HAP-1 (cell line): ENCODE measurements around the gene SUN5.
"Not testable (repeated sequence)": the region's sequence is repeated elsewhere in the genome, so short reads cannot be mapped to it uniquely, and the experiment has no call there.

Source experiments
- DNase-seq, 2 experiments: peaks; one replicate each; pipeline ENCODE4 v3.0.0-alpha.2; 2016 to 2020; ENCODE audit warnings: low spot score in 2 of 2
- H3K27me3 ChIP-seq: fragments of 250-450 bp; sonication (Bioruptor Pico); 2 replicates; pipeline ENCODE4 v1.5.1; 2020; ENCODE audit warnings: low read depth, mild to moderate bottlenecking, moderate library complexity
- H3K36me3 ChIP-seq: fragments of 250-450 bp; sonication (Bioruptor Pico); replicated peaks from 2 replicates; pipeline ENCODE4 v1.5.1; 2020; ENCODE audit warnings: mild to moderate bottlenecking
- H3K4me1 ChIP-seq: fragments of 250-450 bp; sonication (Bioruptor Pico); 2 replicates; pipeline ENCODE4 v1.5.1; 2020; ENCODE audit warnings: mild to moderate bottlenecking
- H3K4me3 ChIP-seq: fragments of 250-450 bp; sonication (Bioruptor Pico); 2 replicates; pipeline ENCODE4 v1.5.1; 2020; ENCODE audit warnings: mild to moderate bottlenecking, moderate library complexity
- H3K9me3 ChIP-seq: fragments of 250-450 bp; sonication (Bioruptor Pico); 2 replicates; pipeline ENCODE4 v1.5.1; 2020; ENCODE audit warnings: mild to moderate bottlenecking, moderate library complexity
- in situ Hi-C: fragments of 300-500 bp; cut with MboI; formaldehyde crosslinking; loops from 3 replicates; pipeline ENCODE4 v1.14.3; 2020; ENCODE audit warnings: low sequenced_read_pairs, inconsistent platforms, mixed read lengths

SUN5 gene

DNA sequence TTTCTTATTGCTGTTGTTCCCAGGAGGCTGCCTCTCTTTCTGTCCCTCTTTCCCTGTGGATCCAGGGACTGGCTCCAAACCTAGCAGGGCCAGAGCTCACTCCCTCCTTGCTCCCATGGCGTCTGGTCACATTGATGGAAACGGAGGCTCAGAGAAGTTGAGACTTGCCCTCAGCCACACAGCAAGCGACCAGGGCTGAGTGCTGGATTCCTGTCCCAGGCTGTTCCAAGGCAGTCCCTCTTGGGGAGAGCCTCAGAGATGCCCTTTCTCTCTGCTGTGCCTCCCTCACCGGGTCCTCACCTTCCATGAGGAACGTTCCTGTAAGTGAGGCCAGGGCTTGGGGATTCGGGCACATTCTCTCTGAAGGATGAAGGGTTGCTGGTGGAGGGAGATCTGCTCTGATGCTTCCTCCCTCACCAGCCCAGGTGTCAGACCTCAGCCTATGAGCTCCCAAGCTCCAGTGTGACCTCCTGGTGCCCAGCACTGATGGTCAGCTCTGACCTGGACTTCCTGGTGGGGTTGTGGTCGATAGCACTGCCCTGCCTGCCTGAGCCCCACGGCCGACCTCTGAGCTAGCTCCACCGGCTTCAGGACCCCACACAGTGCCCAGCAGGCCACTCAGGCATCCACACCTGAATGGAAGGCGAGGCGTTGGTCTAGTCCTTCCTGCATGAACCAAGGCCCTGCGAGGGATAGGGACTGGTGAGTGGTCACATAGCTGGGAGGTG is 26.8 kb downstream of the SUN5 start:
- no peaks in the 10 kb centered on the region for H3K27me3 ChIP-seq
- H3K4me3 ChIP-seq: no peak overlapping the region
- H3K4me1 ChIP-seq: no peaks in the 10 kb centered on the region
- DNase-seq: no peak
- in situ Hi-C loops: no loop called here
- H3K36me3 ChIP-seq: no peaks in the 10 kb centered on the region
- H3K9me3 ChIP-seq: no peaks in the 10 kb centered on the region

DNA sequence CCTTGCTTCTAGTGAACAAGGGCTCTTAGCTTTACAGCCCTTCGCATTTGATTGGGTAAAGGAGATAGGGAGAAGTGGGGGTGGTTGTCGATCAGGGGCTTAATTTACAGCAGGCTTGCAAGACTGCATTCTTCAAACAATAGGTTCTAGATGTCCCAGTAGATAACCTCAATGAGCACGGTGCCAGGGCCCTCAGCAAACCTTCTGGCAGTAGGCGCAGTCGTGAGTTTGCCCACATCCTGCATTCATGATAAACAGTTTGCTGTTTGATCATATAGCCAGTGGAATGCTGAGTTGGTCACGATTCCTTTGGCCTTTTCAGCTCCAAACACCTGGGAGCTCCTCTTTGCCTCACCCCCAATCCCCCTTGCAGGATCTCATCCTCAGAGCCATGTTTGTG is 27.5 kb downstream of the SUN5 start:
- no peak for DNase-seq
- Histone ChIP-seq H3K4me3 (no peak overlapping the region), H3K36me3 (no peaks in the 10 kb centered on the region), H3K27me3 (no peaks in the 10 kb centered on the region), H3K9me3 (no peaks in the 10 kb centered on the region), H3K4me1 (no peaks in the 10 kb centered on the region)
- in situ Hi-C loops: no loop called here

DNA sequence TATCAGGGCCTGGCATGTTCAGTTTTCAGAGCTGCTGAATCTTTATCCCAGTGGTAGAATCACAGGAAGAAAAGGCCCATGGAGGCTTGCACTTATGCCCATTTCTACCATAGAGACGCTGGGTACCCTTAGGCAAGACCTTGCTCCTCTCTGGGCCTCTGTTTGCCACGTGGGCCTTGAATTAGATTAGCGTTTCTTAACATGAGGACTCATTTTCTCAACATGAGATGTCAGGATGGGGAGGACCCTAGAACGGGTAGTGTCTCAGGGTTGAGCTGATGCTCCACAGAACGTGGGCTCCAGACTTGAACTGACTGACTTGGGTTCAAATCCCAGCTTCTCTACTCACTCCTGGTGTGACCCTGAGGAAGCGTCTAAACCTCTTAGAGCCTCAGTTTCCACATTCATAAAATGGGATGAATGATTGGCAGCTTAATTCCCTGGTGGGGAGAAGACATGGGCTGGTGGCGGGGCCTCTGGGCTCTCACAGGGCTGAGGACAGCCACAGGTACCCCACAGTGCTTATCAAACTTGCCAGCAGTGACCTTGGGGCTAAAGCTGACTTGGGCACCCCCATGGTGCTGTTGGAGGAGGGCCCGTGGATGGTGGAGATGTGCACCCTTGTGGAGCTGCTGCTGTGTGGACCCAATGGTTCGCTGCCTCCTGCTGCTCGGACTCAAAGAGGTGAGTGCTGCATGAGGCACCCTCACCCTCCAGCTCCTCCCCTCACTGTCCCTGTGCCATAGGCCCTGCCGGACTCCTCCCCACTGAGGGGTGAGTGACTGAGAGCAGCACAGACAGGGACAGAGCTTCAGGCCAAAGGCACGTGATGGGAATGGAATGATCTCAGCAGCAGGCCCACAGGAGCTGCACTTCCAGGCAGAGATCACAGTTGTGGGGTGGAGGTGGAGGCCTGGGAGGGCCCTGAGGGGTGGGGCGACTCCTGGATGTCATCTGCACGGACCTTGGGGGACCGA is 28.2 kb downstream of the SUN5 start:
- no peak for DNase-seq
- H3K4me3 ChIP-seq: no peak overlapping the region
- H3K27me3 ChIP-seq: no peaks in the 10 kb centered on the region
- in situ Hi-C loops: no loop called here
- H3K4me1 ChIP-seq: no peaks in the 10 kb centered on the region
- H3K36me3 ChIP-seq: no peaks in the 10 kb centered on the region
- no peaks in the 10 kb centered on the region for H3K9me3 ChIP-seq

DNA sequence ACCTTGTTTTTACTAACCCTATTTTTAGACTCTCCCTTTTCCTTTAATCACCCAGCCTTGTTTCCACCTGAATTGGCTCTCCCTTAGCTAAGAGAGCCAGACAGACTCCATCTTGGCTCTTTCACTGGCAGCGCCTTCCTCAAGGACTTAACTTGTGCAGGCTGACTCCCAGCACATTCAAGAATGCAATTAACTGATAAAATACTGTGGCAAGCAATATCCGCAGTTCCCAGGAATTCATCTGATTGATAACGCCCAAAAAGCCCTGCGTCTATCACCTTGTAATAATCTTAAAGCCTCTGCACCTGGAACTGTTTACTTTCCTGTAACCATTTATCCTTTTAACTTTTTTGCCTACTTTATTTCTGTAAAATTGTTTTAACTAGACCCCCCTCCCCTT is 29.1 kb downstream of the SUN5 start:
- H3K4me1 ChIP-seq, H3K36me3 ChIP-seq, H3K27me3 ChIP-seq, in situ Hi-C loops, H3K9me3 ChIP-seq, DNase-seq, H3K4me3 ChIP-seq: not testable (repeated sequence)

DNA sequence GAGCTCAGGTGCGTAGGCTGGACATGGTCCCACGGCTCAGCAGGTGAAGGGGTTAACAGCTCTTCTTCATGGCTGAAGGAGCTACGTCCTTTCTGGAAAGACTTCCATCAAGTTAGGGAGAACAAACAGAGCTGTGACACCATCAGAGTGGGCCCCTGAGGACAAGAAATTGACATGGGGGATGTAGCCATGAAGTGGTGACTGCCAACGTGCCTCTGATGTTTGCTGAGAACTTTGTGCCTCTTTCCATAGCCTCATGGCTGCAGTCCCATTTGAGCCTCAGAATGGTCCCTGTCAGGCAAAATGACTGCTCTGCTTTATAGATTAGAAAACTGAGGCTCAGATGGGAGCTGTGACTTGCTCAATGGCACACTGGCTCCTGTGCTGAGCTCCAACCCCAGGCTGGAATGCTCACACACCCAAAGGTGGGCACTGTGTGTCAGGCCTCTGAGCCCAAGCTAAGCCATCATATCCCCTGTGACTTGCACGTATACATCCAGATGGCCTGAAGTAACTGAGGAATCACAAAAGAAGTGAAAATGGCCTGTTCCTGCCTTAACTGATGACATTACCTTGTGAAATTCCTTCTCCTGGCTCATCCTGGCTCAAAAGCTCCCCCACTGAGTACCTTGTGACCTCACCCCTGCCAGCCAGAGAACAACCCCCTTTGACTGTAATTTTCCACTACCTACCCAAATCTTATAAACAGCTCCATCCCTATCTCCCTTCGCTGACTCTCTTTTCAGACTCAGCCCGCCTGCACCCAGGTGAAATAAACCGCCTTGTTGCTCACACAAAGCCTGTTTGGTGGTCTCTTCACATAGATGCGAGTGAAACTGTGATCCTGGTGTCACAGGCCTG is 29.8 kb downstream of the SUN5 start:
- in situ Hi-C loops: not testable (repeated sequence)

DNA sequence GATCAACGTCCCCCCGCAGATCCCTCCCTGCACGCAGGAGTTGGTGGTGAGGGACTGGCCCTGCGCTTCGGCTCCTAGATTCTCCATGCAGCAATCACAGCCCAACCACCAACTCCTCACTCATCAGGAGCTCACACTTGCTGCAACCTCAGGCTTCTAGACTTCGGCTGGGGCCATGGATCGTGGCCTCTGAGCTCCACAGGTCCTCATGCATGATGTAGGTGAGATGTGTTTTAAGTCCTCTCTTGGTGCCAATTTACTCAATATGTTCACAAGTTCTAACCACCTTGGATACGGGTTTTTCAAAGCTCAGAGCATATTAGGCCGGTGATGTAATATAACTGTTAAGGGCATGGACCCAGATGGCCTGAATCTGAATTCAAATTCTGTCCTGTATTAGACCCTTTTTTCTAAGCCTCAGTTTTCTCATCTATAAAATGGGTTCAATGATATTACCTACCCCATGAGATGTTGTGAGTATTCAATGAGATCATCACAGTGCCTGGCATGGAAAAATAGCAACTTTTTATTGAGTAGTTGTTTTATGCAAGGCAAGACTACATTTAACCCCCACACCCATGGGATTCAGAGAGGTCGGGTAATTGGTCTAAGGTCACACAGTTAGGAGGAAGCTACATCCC is 31.0 kb downstream of the SUN5 start:
- no peaks in the 10 kb centered on the region for H3K4me1 ChIP-seq
- no peak for DNase-seq
- no peaks in the 10 kb centered on the region for H3K9me3 ChIP-seq
- in situ Hi-C loops: no loop called here
- H3K4me3 ChIP-seq: no peak overlapping the region
- H3K36me3 ChIP-seq: no peaks in the 10 kb centered on the region
- H3K27me3 ChIP-seq: no peaks in the 10 kb centered on the region

More for the DNA sequence above, 29.8 kb downstream of the SUN5 start:
- not testable (repeated sequence) for H3K4me1 ChIP-seq, H3K9me3 ChIP-seq, DNase-seq, H3K4me3 ChIP-seq, H3K36me3 ChIP-seq, H3K27me3 ChIP-seq

DNA sequence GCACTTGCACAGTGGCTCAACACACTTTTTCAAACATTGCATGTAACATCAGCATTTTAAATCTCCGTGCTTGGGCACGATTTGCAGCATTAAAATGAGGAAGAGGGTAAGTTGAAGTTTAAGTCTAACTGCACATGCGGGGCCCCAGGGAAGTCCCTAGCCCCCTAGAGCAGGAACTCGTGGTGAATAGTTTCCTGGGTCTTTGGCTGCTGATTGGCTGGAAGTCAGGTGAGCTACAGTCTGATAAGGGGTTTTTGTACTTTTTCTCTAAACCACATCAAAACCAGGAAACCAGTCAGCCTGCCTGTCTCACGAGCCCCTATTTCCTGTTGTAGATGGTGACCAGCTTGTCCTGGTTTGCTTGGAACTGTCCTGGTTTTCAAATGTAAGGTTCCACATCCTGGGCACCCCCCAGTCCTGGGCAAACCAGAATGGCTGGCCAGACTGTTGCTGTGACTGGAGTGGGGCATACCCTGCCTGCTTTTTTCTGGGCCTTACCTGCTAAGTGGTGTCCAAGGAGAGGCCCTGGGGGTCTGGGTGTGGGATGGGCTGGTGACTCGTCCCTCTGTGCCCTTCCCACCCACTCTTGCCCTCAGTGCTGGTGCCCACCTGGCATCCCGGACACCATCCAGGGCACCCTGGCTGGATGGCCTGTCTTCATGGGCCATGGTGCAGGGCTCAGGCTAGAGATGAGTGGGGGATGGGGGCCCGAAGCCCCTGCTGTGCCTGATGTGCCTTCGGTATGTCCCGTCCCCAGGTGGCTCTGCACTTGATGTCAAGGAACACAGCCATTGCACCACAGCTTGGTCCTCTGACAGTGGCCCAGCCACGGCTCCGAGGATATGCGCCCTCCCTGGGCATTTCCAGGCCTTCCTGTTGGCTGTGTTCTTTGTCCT is 31.8 kb downstream of the SUN5 start:
- no peak for DNase-seq
- Histone ChIP-seq H3K9me3 (no peaks in the 10 kb centered on the region), H3K27me3 (no peaks in the 10 kb centered on the region), H3K36me3 (no peaks in the 10 kb centered on the region), H3K4me3 (no peak overlapping the region), H3K4me1 (no peaks in the 10 kb centered on the region)
- in situ Hi-C loops: no loop called here

DNA sequence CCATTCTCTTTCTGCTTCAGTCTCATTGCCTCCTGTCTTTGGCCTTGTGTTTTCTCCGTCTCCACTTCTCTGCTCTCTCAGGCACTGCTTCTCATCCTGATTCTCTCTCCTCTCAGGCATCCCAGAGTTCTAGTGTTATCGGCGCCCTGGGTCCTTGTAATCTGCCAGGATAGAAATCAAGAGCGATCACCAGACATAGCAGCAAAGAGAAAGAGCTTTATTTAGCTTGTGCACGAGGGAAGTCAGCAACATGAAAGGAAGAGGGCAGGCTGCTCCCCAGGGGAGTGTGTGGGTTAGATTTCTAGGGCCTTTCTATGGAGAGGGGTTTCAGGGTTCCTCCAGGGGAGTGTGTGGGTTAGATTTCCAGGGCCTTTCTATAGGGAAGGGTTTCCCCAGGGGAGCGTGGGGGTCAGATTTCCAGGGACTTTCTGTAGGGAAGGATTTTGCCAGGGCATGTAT is 32.5 kb downstream of the SUN5 start:
- Histone ChIP-seq H3K36me3 (no peaks in the 10 kb centered on the region), H3K9me3 (no peaks in the 10 kb centered on the region), H3K4me3 (no peak overlapping the region), H3K27me3 (no peaks in the 10 kb centered on the region), H3K4me1 (no peaks in the 10 kb centered on the region)
- in situ Hi-C loops: no loop called here
- DNase-seq: no peak

DNA sequence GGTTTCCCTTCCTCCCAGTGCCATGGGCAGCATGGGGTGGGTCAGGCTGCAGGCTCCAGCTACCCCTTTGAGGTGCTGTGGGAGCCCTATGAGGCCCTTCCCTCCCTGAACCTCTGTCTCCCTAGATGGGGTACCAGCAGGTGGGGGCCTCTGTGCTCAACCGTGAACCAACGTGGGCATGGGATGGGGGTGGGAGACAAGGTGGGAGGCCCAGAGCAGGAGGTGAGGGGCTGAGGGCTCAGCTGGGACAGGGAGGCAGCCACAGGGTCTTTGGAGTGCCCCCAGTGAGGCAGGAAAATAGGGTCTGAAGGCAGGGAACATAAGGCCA is 33.3 kb downstream of the SUN5 start:
- Histone ChIP-seq H3K36me3 (no peaks in the 10 kb centered on the region), H3K4me1 (no peaks in the 10 kb centered on the region), H3K4me3 (no peak overlapping the region), H3K9me3 (no peaks in the 10 kb centered on the region), H3K27me3 (no peaks in the 10 kb centered on the region)
- no peak for DNase-seq
- in situ Hi-C loops: no loop called here

DNA sequence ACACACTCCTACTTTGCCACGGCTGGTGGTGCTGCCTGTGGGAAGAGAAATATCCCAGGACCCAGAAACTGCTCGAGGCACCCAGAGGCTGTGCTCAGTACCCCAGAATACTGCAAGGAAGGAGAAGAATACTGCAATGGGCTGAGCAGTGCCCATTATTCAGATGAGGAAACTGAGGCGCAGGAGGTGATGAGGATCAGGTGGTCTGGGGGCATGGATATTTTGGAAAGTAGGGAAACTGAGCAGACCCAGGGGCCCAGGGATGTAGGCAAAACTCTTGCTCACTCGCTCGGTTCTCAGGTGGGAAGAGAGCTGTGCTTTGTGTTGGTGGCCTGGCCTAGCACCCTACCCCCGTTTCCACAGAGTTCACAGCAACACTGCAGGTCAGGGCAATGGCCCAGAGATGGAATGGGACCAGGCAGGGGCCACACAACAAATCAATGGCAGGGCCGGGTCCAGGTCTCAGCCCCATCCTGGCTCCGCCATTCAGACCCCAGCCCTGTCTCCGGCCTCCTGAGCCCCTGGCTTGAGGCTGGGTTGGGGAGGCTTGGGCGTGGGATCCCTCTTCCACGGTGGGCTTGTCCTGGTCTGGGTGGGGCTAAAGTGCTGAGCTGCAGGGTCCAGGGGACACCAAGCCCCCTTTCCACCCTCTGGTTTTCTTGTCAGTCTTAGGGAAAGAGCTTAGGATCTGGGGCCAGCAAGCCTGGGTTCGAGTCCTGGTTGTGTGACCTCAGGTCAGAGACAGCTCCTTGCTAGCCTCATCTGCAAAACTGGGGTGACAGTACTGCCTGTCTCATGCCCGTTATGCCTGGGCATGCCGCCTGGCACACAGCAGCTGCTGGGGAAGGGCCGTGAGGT is 33.9 kb downstream of the SUN5 start:
- Histone ChIP-seq H3K36me3 (no peaks in the 10 kb centered on the region), H3K27me3 (no peaks in the 10 kb centered on the region), H3K4me1 (no peaks in the 10 kb centered on the region), H3K4me3 (no peak overlapping the region), H3K9me3 (no peaks in the 10 kb centered on the region)
- DNase-seq: no peak
- in situ Hi-C loops: no loop called here

DNA sequence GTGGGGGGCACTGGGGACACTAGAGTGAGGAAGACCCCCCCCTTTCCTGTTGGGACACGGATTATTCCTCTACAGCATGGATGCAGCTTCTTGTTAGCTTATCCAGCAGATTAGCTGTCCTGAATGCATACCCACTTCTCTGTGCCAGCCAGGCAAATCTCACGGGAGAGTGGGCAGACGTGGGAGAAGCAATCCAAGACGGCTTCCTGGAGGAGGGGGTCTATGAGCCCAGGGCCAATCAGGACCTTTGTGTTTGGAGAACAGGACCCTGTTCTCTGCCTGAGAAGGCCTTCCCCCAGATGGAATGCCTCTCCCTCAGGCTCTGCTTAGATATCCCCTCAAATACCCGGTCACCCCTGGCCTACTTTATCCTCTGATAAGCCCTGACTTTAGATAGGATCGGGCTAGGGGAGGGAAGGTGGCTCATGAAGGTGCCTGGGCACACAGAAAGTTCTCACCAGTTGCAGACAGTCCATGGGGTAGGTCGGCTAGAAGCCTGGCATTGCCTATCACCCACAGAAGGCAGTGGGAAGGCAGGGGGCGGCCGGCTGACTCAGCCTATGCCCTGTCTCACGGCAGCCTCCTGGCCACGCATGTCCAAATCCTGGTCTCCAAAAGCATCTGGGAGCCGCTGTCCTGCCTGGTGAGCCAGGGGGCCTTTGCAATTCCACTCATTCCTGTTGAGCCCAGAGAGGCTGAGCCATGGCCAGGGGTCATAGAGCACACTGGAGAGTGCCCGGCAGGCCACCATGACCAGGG is 34.7 kb downstream of the SUN5 start:
- Histone ChIP-seq H3K36me3 (no peaks in the 10 kb centered on the region), H3K27me3 (no peaks in the 10 kb centered on the region), H3K4me3 (no peak overlapping the region), H3K9me3 (no peaks in the 10 kb centered on the region), H3K4me1 (no peaks in the 10 kb centered on the region)
- in situ Hi-C loops: no loop called here
- DNase-seq: no peak
